Tibial artery (tissue), 4 donors: ENCODE data around the gene LRRTM4.

Source experiments
- DNase-seq, 2 donors: peaks; one replicate each; pipeline ENCODE4 v3.0.0-alpha.2; 2019
- H3K27ac ChIP-seq, 2 donors: fragments of 200-600 bp; sonication (generic) in 1 of 2; 1 replicate in 1 of 2; 2 replicates in 1 of 2; pipeline ENCODE4 v1.5.1; 2018 to 2019; ENCODE audit warnings: mild to moderate bottlenecking in 1 of 2
- H3K27me3 ChIP-seq, 2 donors: fragments of 200-600 bp; sonication (generic) in 1 of 2; one replicate each; pipeline versions ENCODE4 v1.5.1 to v1.6.0; 2016 to 2019
- H3K36me3 ChIP-seq, 3 donors: fragments of 200-600 bp; sonication (generic) in 2 of 3; one replicate each; pipeline ENCODE4 v1.5.1; 2016 to 2019; ENCODE audit warnings: mild to moderate bottlenecking in 2 of 3
- H3K4me1 ChIP-seq, 4 donors: fragments of 200-600 bp; sonication (generic) in 2 of 4; 1 replicate in 3 of 4; 2 replicates in 1 of 4; pipeline ENCODE4 v1.5.1; 2016 to 2019
- H3K4me3 ChIP-seq, 2 donors: fragments of 200-600 bp; sonication (generic) in 1 of 2; 1 replicate in 1 of 2; 2 replicates in 1 of 2; pipeline ENCODE4 v1.5.1; 2018 to 2019; ENCODE audit warnings: mild to moderate bottlenecking in 2 of 2
- H3K9me3 ChIP-seq, 3 donors: fragments of 200-600 bp; sonication (generic) in 1 of 3; one replicate each; pipeline ENCODE4 v1.5.1; 2016 to 2019
- intact Hi-C: fragments of 100-400 bp; cut with DNase I; formaldehyde crosslinking; loops from one replicate; pipeline ENCODE4 v1.15.0; 2023; ENCODE audit warnings: low total_unique reads
- TF ChIP-seq, protein P1 (sequence below), 2 experiments: fragments of 200-600 bp in 1 of 2; fragments of 450-650 bp in 1 of 2; IDR thresholded peaks; one replicate each; pipeline ENCODE4 v1.5.1; 2017 to 2019; ENCODE audit warnings: antibody characterized with exemption in 2 of 2, mild to moderate bottlenecking in 1 of 2, moderate library complexity in 1 of 2

The LRRTM4 gene

DNA sequence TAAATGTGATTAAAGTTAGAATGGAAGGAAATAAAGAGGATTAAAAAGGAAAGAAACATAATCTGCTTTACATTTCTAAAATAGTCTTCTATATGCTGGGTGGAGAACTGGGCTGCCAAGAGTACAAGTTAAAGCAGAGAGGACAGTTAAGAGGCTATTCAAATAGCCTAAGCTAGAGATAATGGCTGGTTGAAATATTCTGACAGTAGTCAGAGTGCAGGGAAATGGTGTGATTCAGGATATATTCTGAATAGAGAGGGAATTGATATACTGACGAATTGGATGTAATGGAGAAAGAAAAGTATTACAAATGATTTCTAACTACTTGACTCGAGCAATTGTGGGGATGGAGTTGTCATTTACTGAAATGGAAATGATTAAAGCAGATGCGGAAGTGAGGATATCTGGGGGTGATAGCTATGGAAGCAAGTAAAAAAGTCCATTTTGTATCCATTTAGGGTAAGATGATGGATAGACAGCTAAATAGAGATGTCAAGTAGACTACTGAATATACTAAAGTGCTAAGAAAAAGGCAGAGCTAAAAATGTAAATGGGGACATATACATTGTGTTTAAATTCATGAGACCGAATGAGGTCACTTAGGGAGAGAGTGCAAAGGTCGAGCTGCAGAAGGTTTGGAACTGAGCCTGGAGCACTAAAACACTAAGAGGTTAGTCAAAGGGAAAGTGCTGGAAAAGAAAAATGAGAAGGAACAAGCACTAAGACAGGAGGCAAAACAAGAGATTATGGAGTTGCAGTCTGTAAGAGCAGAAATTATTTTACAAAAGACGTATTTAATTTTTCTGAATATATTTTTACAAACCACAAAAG, 696.8 kb downstream of the LRRTM4 start:
- H3K4me1 ChIP-seq: no peaks in the 10 kb centered on the region
- intact Hi-C loops: no loop called here
- TF ChIP-seq, protein P1, sequence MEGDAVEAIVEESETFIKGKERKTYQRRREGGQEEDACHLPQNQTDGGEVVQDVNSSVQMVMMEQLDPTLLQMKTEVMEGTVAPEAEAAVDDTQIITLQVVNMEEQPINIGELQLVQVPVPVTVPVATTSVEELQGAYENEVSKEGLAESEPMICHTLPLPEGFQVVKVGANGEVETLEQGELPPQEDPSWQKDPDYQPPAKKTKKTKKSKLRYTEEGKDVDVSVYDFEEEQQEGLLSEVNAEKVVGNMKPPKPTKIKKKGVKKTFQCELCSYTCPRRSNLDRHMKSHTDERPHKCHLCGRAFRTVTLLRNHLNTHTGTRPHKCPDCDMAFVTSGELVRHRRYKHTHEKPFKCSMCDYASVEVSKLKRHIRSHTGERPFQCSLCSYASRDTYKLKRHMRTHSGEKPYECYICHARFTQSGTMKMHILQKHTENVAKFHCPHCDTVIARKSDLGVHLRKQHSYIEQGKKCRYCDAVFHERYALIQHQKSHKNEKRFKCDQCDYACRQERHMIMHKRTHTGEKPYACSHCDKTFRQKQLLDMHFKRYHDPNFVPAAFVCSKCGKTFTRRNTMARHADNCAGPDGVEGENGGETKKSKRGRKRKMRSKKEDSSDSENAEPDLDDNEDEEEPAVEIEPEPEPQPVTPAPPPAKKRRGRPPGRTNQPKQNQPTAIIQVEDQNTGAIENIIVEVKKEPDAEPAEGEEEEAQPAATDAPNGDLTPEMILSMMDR (IDR thresholded peaks at IDR 0.05): no peak
- DNase-seq: no peak
- H3K27me3 ChIP-seq: no peaks in the 10 kb centered on the region
- no peak overlapping the region for H3K4me3 ChIP-seq
- H3K9me3 ChIP-seq: no peaks in the 10 kb centered on the region
- H3K36me3 ChIP-seq: no peaks in the 10 kb centered on the region
- H3K27ac ChIP-seq: no peak overlapping the region

DNA sequence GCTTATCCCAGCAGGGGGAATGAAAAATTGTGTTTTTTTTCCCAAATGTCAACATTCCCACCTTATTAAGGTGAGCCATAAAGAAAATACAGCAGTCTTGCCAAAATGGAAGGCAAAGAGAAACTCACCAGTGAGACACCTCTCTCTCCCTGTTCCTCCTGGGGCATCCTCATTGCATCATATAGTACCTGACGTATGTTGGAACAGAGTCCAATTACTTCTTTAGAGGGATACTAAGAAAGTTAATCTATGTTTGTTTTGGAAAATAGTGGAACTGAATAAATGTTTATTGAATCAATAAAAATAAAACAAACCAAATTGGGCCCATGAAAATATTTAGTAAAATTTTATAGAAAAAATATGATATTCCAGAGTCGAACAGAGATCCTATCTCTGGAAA, 700.4 kb downstream of the LRRTM4 start:
- no peaks in the 10 kb centered on the region for H3K36me3 ChIP-seq
- H3K27me3 ChIP-seq: no peaks in the 10 kb centered on the region
- DNase-seq: no peak
- no peak overlapping the region for H3K4me3 ChIP-seq
- no peak overlapping the region for H3K27ac ChIP-seq
- TF ChIP-seq, protein P1 (IDR thresholded peaks at IDR 0.05): no peak
- intact Hi-C loops: no loop called here
- H3K9me3 ChIP-seq: no peaks in the 10 kb centered on the region
- H3K4me1 ChIP-seq: no peaks in the 10 kb centered on the region

DNA sequence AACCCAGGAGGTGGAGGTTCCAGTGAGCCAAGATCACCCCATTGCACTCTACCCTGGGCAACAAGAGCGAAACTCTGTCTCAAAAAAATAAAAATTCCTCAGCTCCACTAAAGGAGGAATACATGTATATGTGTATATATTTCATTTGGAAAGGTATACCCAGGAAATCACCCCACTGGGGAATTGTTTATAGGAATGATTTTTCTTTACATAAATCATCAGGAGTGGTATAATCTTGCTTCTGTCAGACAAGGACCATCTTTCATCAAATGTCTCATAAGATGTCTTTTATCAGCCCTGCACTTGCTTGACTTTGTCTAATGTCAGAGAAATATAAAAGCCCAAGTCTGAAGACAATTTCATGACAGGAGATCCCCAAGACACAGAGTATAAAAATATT, 709.1 kb downstream of the LRRTM4 start:
- H3K27me3 ChIP-seq: no peaks in the 10 kb centered on the region
- H3K4me1 ChIP-seq: no peaks in the 10 kb centered on the region
- no peaks in the 10 kb centered on the region for H3K9me3 ChIP-seq
- no peaks in the 10 kb centered on the region for H3K36me3 ChIP-seq
- TF ChIP-seq, protein P1 (IDR thresholded peaks at IDR 0.05): no peak
- DNase-seq: no peak
- no peak overlapping the region for H3K27ac ChIP-seq
- intact Hi-C loops: no loop called here
- no peak overlapping the region for H3K4me3 ChIP-seq

DNA sequence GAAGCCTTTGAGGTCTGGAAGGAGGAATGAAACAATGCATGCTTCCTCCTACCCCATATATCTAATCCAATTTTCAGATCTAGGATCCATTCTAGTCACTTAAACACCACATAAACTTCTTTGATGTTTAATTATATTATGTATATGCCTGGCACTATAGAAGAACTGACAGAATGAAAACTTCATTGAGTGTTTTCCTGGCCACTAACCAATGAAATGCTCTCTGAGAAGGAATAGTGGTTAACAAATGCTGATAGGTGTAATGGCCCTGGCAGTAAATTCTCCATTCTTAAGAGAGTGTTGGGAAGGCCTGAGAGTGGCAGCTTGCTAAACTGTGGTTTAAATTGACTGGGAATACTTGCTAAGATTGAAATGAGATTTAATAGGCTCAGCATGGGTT, 710.0 kb downstream of the LRRTM4 start:
- no peak overlapping the region for H3K27ac ChIP-seq
- no peaks in the 10 kb centered on the region for H3K4me1 ChIP-seq
- H3K27me3 ChIP-seq: no peaks in the 10 kb centered on the region
- intact Hi-C loops: no loop called here
- H3K4me3 ChIP-seq: no peak overlapping the region
- TF ChIP-seq, protein P1 (IDR thresholded peaks at IDR 0.05): no peak
- H3K36me3 ChIP-seq: no peaks in the 10 kb centered on the region
- DNase-seq: no peak
- no peaks in the 10 kb centered on the region for H3K9me3 ChIP-seq

DNA sequence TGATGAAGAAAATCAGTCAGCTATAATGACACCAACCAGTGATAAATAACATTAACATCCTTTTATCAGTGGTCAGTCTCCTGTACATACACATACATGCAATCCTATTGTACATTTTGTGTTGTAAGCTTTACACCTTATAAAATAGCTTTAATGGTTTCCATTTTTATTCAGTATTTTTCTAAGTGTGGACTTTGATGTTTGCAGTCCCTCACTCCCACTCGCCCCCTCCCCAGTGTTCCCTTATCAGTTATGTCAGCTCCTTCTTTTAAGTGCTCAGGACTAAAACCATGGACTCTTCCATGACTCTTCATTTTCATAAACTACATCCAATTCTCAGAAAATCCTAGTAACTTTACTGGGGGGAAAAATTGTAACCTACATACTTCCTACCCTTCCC, 713.0 kb downstream of the LRRTM4 start:
- Histone ChIP-seq H3K36me3 (no peaks in the 10 kb centered on the region), H3K27me3 (no peaks in the 10 kb centered on the region), H3K9me3 (no peaks in the 10 kb centered on the region), H3K4me3 (no peak overlapping the region), H3K27ac (no peak overlapping the region), H3K4me1 (no peaks in the 10 kb centered on the region)
- TF ChIP-seq, protein P1 (IDR thresholded peaks at IDR 0.05): no peak
- no peak for DNase-seq
- intact Hi-C loops: no loop called here
